Measurements from ENCODE around the gene JPT2.

The JPT2 gene, protein sequence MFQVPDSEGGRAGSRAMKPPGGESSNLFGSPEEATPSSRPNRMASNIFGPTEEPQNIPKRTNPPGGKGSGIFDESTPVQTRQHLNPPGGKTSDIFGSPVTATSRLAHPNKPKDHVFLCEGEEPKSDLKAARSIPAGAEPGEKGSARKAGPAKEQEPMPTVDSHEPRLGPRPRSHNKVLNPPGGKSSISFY
- total RNA-seq, result 30.3 to 77.6 (median 54.4) reads per million in 17 experiments

GRCh38 chr16:1677942-1678499 lies at the start of gene JPT2:
Gene JPT2 (plus strand): TSS chr16:1678279. CDS start chr16:1678313, 34 bp downstream.
- peak; percentile 97 to 99 (median 98) for DNase-seq

DNA sequence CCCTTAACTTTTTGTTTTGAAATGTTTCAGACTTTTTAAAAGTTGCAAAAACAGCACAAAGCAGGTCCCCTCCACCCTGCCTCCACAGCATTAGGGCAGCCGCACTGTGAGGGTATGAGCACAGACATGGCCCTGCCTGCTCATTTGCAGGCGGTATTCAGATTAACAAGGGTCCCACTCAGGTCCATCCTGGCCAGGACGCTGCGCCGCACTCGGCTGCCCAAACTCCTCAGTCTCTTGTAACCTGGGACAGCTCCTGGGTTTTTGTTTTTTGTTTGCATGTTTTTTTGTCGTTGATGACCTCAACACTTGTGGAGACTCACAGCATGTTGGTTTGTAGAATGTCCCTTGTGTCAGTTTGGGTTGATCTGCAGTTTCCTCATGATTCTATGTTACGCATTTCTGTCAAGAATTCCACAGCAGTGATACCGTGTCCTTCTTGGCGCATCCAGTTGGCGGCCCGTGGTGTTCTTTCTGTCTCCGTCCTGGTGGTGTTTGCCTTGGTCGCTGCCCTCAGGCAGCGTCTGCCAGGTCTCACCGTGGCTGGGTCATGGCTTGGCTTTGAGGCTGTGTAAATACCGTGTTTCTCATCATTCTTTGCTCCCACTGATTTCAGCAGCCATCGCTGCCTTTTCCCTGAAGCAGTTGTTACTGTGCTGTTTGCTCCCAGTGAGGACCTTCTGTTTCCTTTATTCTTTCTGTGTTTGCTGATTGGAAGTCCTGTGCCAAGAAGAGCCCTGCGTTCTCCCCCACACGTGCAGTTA lies 47.4 kb upstream of the JPT2 start:
- DNase-seq, result no peak

GRCh38 chr16:1631230-1631629 lies 46.8 kb upstream of the JPT2 start:
- no peak for DNase-seq

DNA sequence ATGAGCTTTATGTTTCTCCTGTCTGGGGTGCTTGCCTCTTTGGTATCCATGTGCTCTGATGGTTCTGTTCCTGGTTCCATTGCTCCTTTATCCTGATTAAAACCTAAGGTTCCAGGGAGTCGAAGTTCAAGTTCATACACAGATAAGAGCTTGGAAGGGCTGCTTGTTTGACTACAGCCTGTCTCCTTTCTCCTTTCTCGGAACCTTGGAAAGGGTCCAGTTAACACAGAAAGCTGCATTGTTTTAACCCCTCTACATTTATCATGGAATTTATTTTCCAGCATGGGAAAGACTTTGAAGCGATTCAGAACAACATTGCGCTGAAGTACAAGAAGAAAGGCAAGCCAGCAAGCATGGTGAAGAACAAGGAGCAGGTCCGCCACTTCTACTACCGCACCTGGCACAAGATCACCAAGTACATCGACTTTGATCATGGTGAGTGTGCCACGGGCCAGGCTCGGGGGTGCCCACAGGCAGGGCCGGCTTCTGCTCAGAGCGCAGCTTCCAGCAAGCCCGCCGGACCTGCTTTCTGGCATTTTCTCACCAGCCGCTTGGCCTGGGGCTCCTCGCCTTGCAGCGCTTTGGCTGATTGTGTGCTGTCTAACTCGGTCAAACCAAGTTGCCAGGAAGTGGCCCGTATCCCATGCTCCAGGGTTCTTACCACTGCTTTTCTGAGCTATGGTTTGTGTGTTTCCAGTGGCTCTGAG lies 46.0 kb upstream of the JPT2 start:
- no peak for DNase-seq

DNA sequence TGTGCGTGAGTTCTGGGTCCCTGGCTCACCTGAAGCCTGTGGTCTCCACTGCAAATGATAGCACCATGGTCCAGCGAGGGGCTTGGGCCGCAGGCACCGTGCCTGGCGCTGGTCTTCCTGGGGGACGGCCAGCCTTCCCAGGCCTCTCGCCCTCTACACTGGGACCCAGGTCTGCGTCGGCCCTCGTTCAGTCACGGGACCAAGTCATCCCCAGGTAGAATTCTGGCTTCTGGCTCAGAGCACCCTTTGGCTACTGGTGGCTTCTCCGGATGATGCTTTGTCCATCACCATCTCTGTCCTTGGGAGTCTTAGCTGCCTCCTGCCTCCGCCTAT lies 45.5 kb upstream of the JPT2 start:
- no peak for DNase-seq

GRCh38 chr16:1633310-1633709 lies 44.8 kb upstream of the JPT2 start:
- DNase-seq, result no peak

DNA sequence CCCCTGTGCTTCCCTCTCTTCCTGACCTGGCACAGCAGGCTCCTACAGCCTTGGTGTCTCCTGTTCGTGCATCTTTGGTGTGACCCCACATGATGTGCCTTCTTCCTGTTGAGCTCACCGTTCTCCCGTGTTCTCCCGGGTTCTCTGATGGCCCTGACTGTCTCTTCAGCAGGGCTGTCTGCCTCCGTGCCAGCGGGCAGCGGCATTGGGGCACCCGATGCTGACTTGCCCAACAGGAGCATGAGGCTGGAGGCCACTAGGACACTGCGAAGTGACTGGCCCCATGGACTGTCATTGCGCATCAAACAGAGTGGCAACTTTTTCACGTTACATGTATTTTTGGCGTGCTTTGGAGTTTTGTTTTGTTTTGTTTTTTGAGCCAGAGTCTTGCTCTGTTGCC lies 43.5 kb upstream of the JPT2 start:
- DNase-seq, result no peak

GRCh38 chr16:1635070-1635469 lies 43.0 kb upstream of the JPT2 start:
- peak in 1 of 4 experiments; percentile 20 for DNase-seq

- no peak for DNase-seq
These were observed 40.6 kb upstream of the JPT2 start for GRCh38 chr16:1637526-1637925.

- peak in 2 of 4 experiments; percentile 22 for DNase-seq
These were observed 39.3 kb upstream of the JPT2 start for GRCh38 chr16:1638757-1639156.

DNA sequence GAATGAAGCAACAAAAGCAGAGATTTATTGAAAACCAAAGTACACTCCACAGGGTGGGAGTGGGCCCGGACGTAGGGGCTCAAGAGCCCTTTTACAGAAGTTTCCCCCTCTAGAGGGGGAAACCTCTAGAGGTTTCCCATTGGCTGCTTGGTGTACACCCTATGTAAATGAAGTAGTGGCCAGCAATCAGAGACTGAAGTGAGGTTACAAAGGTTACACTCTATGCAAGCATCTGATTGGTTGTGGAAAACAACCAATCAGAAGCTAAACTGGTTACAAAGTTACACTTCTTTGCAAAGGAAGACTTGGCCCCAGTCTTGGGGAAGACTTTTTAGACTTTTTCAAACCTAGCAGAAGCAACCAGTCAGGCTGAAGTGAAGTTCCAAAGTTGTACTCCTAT lies 38.8 kb upstream of the JPT2 start:
- no peak for DNase-seq

- no peak for DNase-seq
These were observed 38.2 kb upstream of the JPT2 start for GRCh38 chr16:1639860-1640259.

DNA sequence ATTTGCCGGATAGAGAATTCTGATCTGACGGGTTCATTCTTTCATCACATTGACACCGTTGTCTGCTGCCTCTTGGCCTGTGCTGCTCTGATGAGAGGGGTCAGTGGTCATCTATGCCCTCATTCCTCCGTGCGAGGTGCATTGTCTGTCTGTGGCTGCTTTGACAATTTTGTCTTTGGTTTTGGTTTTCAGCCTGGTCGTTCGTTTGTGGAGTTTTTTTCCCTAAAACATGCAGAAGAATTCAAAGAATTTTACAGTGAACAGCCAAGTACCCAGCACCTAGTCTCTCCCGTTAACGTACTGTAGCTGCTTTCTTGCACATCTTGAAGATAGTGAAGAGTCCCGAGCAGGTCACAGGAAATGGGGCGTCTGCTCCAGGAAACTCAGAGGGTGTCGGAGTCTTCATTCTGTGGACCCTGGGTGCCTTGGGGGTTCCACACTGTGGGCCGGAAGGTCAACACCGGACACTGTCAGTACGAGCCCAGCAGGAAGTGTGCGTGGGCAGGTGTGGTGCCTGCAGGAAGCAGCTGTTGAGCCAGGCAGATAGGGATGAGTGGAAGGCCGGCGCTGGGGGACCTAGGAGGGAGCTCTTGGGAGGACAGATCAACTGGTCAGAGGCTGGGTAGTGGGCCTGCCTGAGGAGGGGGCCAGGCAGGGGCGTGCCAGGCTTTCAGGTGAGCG lies 37.7 kb upstream of the JPT2 start:
- no peak for DNase-seq

DNA sequence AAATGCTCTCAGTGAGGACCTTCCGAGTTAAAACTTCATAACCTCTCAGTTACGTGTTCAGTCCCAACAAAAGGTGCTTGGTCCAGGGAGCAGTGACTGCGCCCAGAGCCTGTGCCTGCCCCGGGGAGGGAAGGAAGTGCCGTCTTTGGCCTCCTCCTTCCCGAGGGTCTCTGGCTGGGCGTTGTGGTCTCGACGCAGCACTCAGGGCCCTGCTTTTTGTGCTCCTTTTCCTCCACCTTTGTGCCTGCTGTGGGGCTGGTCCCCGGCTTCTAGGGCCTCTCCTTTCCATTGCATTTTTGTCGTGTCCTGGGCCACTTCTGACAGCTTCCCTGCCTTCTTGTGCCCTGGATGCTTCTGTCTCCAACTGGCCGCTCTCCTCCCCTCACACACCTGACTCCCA lies 36.8 kb upstream of the JPT2 start:
- no peak for DNase-seq

DNA sequence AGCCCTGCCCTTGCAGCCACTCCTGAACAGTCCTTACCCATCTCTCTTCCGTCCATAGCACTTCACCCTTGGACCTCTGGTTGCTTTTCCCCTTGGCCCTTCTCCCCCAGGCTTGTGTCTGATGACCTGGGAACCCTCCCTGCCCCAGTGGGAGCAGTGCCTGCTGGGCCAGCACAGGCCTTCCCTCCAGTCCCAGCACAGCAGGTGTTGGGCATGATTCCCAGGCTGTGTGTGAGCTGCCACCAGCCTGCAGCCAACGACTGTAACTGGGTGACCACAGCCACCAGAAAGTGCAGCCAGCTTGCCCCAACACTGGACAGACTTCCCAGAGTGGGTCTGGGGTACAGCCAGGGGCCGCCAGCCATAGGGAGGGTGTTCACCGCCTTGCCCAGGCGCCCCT lies 35.9 kb upstream of the JPT2 start:
- no peak for DNase-seq

DNA sequence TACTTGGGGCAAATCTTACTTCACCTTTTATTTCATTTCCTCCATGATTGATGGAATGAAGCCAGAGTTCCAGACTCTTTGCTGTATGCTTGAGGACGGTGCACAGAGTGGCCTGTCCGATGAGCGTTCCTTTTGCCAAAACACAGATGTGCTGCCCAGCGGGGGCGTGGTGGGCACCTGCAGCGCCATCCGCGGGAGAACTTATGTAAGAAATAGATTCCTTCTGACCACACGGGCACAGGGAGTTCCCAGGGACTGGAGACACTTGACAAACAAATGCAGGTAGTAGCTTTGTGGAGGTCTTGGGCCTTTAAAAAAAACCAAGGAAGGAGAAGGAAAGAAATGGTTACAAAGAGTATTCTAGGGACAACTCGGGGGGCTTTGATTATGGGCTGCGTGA lies 35.3 kb upstream of the JPT2 start:
- no peak for DNase-seq

DNA sequence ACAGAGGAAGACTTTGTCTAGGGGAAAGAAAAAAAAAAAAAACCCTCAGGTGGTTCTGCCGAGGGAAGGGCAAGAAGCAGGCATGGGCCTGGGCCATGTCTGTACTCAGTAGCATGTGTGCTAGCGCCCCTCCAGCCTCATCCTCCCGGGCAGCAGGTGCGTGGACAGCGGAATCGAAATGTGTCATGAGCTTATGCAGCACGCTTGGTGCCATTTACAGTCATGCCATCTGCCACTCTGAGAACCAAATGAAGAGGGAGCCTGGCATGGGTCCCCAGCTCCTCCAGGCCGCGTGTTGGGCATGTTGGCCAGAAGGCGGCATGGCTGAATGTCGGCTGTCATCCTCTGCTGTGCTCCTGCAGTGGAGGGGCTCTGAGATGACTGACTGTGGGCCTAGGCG lies 34.6 kb upstream of the JPT2 start:
- DNase-seq, result no peak

GRCh38 chr16:1645914-1646525 lies 32.1 kb upstream of the JPT2 start:
- DNase-seq, result peak; percentile 60 to 80 (median 74)

DNA sequence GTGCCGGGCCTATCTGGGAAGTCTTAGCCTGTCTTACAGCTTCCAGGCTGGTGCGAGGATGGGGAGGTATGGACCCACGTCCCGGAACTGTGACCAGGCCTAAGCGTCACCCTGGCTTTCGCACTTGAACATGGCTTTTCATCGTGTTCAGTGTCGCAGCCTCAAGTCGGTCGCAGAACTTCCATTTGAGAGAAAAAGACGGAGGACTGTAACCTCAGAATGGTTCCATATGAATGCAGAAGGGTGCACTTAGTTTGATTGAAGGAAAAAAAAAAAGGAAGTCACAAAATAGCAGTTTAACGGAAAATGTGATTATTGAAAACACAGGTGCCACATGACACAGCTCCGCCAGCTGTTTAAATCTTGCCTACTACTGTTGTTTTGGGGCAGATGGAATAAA lies 30.2 kb upstream of the JPT2 start:
- peak in 3 of 4 experiments; percentile 33 to 42 (median 41) for DNase-seq

- no peak for DNase-seq
These were observed 27.9 kb upstream of the JPT2 start for GRCh38 chr16:1650131-1650530.

- DNase-seq, result no peak
These were observed 26.7 kb upstream of the JPT2 start for GRCh38 chr16:1651094-1651973.

DNA sequence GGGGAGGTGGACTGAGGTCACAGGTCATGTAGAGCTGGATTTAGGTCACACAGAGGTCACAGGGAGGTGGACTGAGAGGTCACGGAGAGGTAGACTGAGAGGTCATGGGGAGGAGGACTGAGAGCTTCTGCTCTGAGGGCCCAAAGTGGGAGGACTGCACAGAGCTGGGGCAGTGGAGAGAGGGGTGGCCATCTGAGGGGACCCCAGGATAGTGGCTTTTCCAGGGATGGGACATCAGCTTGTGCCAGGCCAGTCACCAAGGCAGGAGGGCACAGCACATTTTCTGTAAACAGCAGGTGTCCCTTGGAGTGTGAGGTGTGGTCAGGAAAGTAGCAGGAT lies 26.1 kb upstream of the JPT2 start:
- no peak for DNase-seq
